OCI-LY1 (cell line): ENCODE results near the gene F10.

ENCODE experiments used
- H2AFZ ChIP-seq: fragments of 200-600 bp; sonication (generic), shearing (Covaris generic); 2 replicates; pipeline ENCODE4 v1.6.0; 2014; ENCODE audit warnings: antibody characterized with exemption, mild to moderate bottlenecking, low read length
- H3F3A ChIP-seq: fragments of 200-600 bp; sonication (generic), shearing (Covaris generic); 2 replicates; pipeline ENCODE4 v1.6.0; 2014; ENCODE audit warnings: mild to moderate bottlenecking, antibody characterized with exemption, low read length, moderate library complexity; ENCODE audit not compliant: insufficient read depth
- H3K27ac ChIP-seq: fragments of 200-600 bp; sonication (generic); 2 replicates; pipeline ENCODE4 v1.5.1; 2014; ENCODE audit warnings: low read length, mixed run types, mild to moderate bottlenecking, low read depth; ENCODE audit not compliant: poor library complexity, severe bottlenecking
- H3K27me3 ChIP-seq: fragments of 200-600 bp; sonication (generic); 2 replicates; pipeline ENCODE4 v1.6.0; 2014; ENCODE audit warnings: antibody characterized with exemption, mild to moderate bottlenecking, low read length, moderate library complexity; ENCODE audit not compliant: insufficient read depth
- H3K36me3 ChIP-seq: fragments of 200-600 bp; sonication (generic); 2 replicates; pipeline ENCODE4 v1.6.1; 2014; ENCODE audit warnings: mild to moderate bottlenecking, antibody characterized with exemption, low read length, moderate library complexity, mixed read lengths; ENCODE audit not compliant: insufficient read depth
- H3K4me1 ChIP-seq: fragments of 200-600 bp; sonication (generic); 2 replicates; pipeline ENCODE4 v1.5.1; 2014; ENCODE audit warnings: mild to moderate bottlenecking, low read length, moderate library complexity; ENCODE audit not compliant: insufficient read depth, severe bottlenecking
- H3K4me2 ChIP-seq: fragments of 200-600 bp; sonication (generic), shearing (Covaris generic); 2 replicates; pipeline ENCODE4 v1.6.1; 2014; ENCODE audit warnings: low read length
- H3K4me3 ChIP-seq: fragments of 200-600 bp; sonication (generic); 2 replicates; pipeline ENCODE4 v1.5.1; 2014; ENCODE audit warnings: low read length, low read depth, mild to moderate bottlenecking, mixed read lengths; ENCODE audit not compliant: poor library complexity, severe bottlenecking
- H3K79me2 ChIP-seq: fragments of 200-600 bp; shearing (Covaris generic); 2 replicates; pipeline ENCODE4 v1.6.1; 2016; ENCODE audit warnings: mixed run types, low read length, mixed read lengths; ENCODE audit not compliant: insufficient read depth
- H3K9ac ChIP-seq: fragments of 200-600 bp; sonication (generic), shearing (Covaris generic); 2 replicates; pipeline ENCODE4 v1.6.1; 2014; ENCODE audit warnings: mild to moderate bottlenecking, low read length, mixed read lengths
- H3K9me2 ChIP-seq: fragments of 200-600 bp; sonication (generic), shearing (Covaris generic); 2 replicates; pipeline ENCODE4 v1.6.1; 2014; ENCODE audit warnings: low read depth, mild to moderate bottlenecking, low read length, mixed read lengths
- H3K9me3 ChIP-seq: fragments of 200-600 bp; shearing (Covaris generic); 2 replicates; pipeline ENCODE4 v1.6.1; 2014; ENCODE audit warnings: low read length, mixed read lengths
- H4K20me1 ChIP-seq: fragments of 200-600 bp; sonication (generic), shearing (Covaris generic); 2 replicates; pipeline ENCODE4 v1.6.0; 2016; ENCODE audit warnings: mild to moderate bottlenecking, low read length; ENCODE audit not compliant: insufficient read depth
- EZH2 ChIP-seq: fragments of 200-600 bp; sonication (generic), shearing (Covaris generic); IDR thresholded peaks from 2 replicates; pipeline ENCODE4 v1.8.0; 2017; ENCODE audit warnings: borderline replicate concordance, mixed run types, mild to moderate bottlenecking, antibody characterized with exemption, low read length, moderate library complexity, mixed read lengths
- TF ChIP-seq, protein P1 (sequence below): fragments of 200-600 bp; sonication (generic), shearing (Covaris generic); IDR thresholded peaks from 2 replicates; pipeline ENCODE4 v1.5.1; 2017; ENCODE audit warnings: mild to moderate bottlenecking, antibody characterized with exemption, low read length, moderate library complexity, mixed read lengths

F10 gene

DNA sequence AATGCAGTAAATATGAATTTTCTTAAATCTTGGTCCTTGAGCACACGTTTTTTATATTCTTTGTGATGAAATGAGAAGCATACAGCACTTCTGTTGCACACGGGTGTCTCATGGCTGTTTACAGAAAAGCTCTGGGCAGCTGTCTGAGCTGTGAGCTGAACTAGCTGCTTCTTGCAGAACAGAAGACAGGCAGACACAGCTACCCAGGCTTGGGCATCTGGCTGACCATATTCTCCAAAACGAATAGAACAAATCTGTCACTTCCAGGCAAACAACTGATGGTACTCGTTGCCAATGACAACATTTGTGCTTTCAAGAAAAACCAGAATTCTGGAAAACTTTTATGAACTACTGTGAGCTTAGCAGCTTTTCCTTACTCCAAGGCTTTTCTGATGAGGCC, 69.7 kb downstream of the F10 start:
- Histone ChIP-seq H3K4me2 (no peak overlapping the region), H3K36me3 (peaks cover 95% of the 10 kb centered on the region), H2AFZ (no peak overlapping the region), H4K20me1 (no peaks in the 10 kb centered on the region), H3K27ac (no peak overlapping the region), H3K27me3 (no peaks in the 10 kb centered on the region), H3F3A (no peaks in the 10 kb centered on the region), H3K79me2 (no peaks in the 10 kb centered on the region), H3K4me1 (no peaks in the 10 kb centered on the region), H3K9ac (no peak overlapping the region), H3K9me3 (no peaks in the 10 kb centered on the region), H3K9me2 (no peaks in the 10 kb centered on the region), H3K4me3 (no peak overlapping the region)
- no peak for TF ChIP-seq EZH2
- TF ChIP-seq, protein P1, sequence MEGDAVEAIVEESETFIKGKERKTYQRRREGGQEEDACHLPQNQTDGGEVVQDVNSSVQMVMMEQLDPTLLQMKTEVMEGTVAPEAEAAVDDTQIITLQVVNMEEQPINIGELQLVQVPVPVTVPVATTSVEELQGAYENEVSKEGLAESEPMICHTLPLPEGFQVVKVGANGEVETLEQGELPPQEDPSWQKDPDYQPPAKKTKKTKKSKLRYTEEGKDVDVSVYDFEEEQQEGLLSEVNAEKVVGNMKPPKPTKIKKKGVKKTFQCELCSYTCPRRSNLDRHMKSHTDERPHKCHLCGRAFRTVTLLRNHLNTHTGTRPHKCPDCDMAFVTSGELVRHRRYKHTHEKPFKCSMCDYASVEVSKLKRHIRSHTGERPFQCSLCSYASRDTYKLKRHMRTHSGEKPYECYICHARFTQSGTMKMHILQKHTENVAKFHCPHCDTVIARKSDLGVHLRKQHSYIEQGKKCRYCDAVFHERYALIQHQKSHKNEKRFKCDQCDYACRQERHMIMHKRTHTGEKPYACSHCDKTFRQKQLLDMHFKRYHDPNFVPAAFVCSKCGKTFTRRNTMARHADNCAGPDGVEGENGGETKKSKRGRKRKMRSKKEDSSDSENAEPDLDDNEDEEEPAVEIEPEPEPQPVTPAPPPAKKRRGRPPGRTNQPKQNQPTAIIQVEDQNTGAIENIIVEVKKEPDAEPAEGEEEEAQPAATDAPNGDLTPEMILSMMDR = no peak

DNA sequence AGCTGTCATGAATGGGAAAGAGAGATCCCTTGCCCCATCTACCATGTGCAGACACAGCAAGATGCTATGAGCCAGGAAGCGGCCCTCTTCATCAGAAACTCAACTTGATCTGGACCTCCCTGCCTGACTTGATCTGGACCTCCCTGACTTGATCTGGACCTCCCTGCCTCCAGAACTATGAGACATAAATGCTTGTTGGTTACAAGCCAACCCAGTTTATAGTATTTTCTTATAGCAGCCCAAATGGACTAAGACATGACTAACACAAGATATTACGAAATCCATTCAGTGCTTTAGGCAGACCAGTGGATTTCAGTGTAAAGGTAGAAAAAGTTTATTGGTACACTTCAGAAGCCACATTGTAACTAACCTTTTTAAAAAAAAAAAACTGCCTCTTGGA, 70.3 kb downstream of the F10 start:
- Histone ChIP-seq H3K79me2 (no peaks in the 10 kb centered on the region), H4K20me1 (no peaks in the 10 kb centered on the region), H2AFZ (no peak overlapping the region), H3K4me1 (no peaks in the 10 kb centered on the region), H3K9me2 (no peaks in the 10 kb centered on the region), H3K27ac (no peak overlapping the region), H3K36me3 (peaks cover 95% of the 10 kb centered on the region), H3F3A (no peaks in the 10 kb centered on the region), H3K27me3 (no peaks in the 10 kb centered on the region), H3K4me2 (no peak overlapping the region), H3K9me3 (no peaks in the 10 kb centered on the region), H3K9ac (no peak overlapping the region), H3K4me3 (no peak overlapping the region)
- TF ChIP-seq, protein P1 = no peak
- TF ChIP-seq EZH2 = no peak

DNA sequence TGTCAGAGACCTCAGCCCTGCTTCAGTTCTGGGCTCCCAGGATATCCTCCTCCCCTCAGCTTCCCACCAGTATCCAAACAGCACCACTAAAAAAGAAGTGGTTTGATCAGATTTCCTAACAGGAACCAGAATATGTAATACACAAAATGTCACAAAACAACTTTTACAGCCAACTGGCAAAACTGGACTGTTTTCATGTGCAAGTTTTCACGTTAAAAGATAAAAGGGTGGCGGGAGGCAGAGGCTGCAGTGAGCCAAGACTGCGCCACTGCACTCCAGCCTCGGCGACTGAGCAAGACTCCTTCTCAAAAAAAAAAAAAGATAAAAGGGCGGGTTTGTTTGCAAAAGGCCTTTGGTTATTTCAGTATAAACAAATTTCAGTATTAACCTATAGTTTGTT, 72.8 kb downstream of the F10 start:
- H4K20me1 ChIP-seq = no peaks in the 10 kb centered on the region
- TF ChIP-seq EZH2 = no peak
- no peaks in the 10 kb centered on the region for H3K9me3 ChIP-seq
- no peak overlapping the region for H3K27ac ChIP-seq
- H3K4me1 ChIP-seq = no peaks in the 10 kb centered on the region
- H3K4me2 ChIP-seq = no peak overlapping the region
- no peak overlapping the region for H2AFZ ChIP-seq
- H3K36me3 ChIP-seq = peaks cover 95% of the 10 kb centered on the region
- no peaks in the 10 kb centered on the region for H3F3A ChIP-seq
- no peaks in the 10 kb centered on the region for H3K9me2 ChIP-seq
- no peak overlapping the region for H3K9ac ChIP-seq
- peaks cover 2% of the 10 kb centered on the region for H3K79me2 ChIP-seq
- no peak overlapping the region for H3K4me3 ChIP-seq
- H3K27me3 ChIP-seq = no peaks in the 10 kb centered on the region

DNA sequence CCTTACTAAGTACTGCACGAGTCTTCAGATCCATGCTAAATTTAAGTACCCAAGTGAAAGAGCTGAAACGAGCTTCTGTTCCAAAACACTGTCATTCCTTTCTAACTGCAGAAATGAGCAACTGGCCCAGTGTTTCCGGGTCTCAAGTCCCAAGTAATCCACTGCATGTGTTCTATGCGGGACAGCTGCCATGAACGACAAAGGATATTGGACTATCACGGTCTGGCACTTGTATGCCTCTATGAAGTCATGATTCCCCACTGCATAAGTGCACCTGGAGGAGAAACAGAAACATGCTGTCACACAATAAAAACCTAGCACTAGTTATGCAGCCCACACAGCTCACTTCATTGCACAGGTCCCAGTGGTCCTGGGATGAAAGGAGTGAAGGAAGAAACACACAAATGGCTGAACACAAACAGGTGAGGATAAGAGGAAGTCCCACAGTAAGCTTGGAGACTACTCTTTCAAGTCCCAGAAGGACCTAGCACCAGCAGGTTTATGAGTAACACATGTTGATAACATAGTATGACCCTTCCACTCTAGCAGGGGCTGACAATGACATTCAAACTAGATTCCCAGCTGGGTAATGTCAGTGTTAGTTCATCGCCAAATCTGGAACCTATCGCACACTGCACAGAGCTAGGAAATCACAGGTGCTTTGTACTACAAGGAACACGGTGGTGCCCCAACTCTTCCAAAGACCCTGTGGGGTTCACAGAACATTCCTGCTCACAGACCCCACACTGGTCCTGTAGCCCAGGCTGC, 74.6 kb downstream of the F10 start:
- Histone ChIP-seq H3K4me2 (no peak overlapping the region), H3F3A (no peaks in the 10 kb centered on the region), H3K27me3 (no peaks in the 10 kb centered on the region), H3K4me1 (no peaks in the 10 kb centered on the region), H3K9me2 (no peaks in the 10 kb centered on the region), H3K9ac (no peak overlapping the region), H3K9me3 (no peaks in the 10 kb centered on the region), H2AFZ (no peak overlapping the region), H3K79me2 (peaks cover 20% of the 10 kb centered on the region), H3K4me3 (no peak overlapping the region), H4K20me1 (peaks cover 5% of the 10 kb centered on the region; the same call in 1 of the 2 replicates), H3K27ac (no peak overlapping the region), H3K36me3 (peaks cover 87% of the 10 kb centered on the region)
- no peak for TF ChIP-seq EZH2
- TF ChIP-seq, protein P1 = no peak
